ENCODE data around the gene EXD3.

The EXD3 gene

DNA sequence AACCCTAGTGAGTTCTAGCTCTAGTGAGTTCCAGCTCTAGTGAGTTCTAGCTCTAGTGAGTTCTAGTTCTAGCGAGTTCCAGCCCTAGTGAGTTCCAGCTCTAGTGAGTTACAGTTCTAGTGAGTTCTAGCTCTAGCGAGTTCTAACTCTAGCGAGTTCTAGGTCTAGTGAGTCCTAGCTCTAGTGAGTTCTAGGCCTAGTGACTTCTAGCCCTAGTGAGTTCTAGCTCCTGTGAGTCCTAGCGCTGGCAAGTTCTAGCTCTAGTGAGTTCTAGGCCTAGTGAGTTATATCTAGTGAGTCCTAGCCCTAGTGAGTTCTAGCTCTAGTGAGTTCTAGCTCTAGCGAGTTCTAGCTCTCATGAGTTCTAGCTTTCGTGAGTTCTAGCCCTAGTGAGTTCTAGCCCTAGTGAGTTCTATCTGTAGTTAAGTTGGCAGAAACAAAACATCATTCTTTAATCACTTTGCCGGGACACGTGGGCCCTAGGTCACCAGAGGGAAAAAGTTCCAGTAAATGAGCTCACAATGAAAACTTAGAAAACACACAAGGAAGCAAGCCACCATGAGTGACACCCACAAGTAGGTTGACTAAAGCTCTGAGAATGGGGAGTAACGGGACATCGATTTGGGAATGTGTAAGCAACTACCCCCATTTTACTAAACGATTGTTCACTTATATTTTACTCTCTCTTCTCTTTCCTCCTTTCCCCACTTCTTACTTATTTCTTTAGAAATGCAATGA lies 47.5 kb downstream of the EXD3 start:
- DNase-seq: no peak

DNA sequence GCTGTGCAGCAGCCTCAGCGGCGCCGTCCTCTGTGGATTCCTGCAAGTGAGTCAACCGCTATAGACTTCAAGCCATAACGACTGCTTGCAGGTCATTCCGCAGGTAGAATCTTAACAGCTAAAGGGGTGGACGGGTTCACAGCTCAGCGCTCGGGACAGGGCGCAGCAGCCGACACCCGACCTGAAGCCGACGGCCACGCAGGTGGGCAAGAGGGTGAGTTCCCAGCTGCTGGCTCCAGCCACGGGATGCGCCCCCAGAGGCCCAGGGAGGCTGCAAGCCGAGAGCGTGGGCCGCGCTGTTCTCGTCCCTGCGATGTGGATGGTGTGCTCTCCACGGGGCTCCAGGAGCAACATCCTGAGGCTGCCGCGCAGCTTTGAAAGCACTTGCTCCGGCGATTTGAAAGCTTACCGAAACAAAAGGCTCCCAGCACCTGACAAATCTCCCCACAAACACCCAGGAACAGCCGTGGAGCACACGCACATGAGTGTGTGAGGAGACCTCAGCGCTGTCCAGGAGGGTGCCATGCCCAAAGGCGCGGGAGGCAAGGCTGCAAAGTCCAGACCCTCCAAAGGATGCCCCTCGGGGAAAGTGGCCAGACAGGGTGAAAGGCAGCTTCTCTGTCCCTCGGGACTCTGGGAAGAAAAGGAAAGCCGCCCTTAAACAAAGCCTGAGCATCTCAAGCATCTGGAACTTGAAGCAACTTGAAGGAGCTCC lies 48.7 kb downstream of the EXD3 start:
- no peak for DNase-seq

DNA sequence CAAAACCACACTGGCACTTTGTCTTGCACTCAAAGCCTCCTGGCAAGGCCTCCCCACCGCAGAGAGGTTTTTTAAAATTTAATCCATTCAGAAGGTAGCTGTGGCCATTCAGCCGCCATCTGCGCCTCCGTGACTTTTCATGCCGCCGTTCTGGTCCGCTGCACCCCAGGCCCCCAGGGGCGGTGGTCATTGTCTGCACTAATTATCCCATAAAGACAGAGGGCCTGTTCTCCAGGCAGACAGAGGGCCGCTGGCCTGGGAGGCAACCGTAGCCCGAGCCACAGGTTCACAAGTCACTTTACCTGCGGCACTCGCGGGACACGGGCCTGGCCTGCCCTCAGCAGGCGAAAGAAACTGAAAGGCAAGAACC lies 49.4 kb downstream of the EXD3 start:
- DNase-seq: no peak

DNA sequence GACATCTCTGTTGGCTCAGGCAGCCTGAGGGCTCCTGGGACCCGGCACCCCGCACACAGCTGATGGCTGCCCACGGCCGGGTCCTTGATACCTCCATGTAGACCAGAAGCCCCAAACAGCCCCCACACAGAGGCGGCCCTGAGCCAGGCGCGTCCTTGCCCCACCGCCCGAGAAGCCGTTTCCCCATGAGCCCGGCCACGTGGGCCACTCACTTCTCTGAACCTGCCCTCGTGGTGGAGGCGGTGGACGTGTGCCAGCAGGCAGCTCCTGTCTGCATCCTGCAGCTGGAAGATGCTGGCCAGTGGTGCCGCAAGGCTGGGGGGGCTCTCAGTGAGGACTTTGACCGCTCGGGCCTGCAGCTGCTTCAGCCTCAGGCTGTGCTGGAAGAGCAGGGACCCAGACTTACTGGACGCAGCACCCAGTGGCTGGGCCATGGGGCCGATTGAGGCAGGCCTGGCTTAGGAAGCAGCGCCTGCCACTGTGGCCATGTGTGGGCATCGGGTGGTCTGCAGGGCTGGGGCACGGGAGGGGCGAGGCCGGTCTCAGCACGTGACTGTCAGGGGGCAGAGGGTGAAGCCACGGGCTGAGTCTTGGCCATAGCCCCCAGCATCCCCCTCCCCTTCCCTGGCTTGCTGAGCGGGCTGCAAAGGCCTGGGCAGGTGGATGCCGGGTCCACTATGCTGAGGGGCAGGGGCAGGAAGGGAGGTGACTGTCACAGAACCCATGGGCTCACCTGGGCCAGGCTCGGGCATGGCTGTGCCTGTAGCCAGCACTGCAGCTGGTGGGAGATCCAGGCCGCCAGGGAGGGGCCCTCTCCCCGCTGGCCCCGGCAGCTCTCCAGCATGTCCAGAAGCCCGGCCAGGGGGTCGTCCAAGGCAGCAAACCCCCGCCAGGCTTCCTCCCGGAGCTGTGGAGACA lies 50.0 kb downstream of the EXD3 start:
- no peak for DNase-seq

DNA sequence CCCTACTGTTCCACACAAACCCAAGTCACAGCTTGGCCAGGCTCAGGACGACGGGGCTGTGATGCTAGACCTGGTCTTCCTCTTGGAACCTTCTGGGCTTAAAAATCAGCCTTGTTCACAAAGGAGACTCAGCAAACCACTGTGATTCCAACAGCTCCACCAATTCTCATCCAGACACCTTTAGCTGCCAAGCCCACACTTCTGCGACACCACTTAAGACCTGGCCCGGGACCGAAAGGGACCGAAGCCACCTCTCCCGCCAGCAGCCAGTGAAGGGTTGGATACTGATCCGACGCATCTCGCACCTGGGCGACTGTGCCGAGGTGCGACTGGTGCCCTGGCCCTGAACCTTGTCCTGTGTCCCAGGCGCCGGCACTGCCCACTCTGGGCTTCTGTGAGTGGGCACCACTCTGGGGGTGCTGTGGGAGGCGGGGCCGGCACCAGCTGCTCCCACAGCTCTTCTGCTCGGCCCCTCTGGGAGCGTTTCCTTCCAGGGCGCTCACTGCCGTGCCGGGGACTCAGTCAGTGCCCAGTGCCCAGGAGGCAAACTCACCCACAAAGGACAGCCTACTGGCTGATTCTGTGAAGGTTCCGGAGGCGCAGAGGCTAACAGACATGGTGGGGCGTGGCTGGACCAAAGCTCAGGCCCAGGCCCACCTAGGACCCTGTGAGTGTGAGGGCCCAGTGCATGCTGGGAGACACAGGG lies 50.9 kb downstream of the EXD3 start:
- DNase-seq: no peak

DNA sequence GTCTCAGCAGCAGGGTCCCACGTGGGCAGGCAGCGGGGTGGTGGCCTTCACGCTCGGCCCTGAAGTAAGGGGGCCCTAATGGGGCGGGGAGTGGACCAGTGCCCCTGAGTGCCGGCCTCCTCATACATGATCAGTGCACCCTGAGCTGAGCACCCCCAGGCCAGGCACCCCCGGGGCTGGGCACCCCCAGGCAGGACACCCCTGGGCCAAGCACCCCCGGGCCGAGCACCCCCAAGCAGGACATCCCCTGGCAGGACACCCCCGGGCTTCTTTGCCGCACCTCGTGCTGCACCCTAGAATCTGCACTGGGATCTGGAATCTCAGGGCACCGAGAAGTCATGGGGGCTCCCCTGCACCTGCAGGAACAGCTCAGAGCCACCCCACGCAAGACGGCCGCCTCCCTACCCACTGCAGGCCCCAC lies 51.4 kb downstream of the EXD3 start:
- DNase-seq: no peak

DNA sequence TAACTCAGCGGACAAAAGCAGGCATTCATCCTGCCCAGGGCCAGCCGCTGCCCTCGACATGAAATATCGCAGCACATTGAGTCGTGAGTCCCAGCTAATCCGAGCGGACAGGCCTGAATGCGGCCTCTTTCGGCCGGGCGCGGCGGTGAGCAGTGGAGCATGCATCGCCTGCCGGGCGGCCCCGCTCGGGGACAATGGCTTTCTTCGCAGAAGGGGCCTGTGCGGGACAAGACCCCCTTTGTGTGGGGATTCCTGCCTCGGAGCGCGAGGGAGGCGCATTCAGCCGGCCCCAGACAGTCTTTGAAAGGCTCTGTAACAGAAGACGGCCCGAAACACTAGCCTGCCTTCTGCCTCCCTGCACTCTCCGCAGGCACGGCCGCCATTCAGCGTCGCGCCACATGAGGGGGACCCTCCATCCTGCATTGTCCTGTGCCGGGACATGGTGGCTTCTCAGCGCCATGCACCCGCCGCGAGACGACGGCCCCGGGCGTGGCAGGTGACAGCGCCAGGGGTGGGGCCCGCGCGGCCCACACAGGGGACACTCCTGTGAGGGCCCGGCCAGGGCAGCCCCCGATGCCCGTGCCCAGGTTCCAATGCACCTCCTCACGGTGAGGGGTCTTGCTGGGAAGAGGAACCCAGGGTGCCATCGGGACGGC lies 52.0 kb downstream of the EXD3 start:
- DNase-seq: no peak

DNA sequence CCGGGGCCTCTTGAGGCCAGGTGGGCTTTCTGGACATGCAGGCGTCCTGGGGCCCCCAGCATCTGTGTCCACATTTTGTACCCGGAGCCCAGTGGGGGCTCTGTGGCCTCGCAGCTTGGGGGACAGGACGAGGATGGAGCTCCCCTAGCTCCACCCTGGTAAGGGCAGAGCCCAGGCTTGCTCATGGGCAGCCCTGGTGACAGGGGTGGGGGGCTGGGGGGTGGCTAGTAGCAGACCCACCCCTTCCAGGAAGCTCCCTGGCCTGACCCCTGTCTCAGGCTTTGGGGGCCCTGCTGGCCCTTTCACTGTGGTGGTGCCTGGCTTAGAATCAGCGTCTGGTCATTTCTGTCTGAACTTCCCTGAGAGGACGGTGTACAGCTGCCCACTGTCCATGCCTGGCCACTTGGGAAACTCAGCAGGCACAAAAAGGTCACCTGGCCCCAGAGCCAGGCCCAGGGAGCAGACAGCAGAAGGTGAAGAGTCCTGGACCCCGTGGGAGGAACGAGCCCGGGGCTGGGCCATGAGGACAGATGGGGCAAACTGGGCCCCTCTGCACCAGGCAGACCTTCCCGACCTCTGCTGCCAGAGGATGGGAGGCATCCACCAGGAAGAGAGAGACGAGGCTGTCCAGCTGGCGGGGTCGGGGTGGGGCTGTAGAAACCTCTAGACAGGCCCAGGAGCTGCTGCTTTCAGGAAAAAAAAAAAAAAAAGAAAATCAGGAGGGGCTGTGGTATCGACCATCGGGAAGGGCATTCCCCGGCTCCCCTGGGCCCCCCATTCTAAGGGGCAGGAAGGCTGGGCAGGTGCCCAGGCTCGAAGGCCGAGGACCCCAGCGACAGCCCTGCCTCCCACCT lies 52.8 kb downstream of the EXD3 start:
- no peak for DNase-seq

DNA sequence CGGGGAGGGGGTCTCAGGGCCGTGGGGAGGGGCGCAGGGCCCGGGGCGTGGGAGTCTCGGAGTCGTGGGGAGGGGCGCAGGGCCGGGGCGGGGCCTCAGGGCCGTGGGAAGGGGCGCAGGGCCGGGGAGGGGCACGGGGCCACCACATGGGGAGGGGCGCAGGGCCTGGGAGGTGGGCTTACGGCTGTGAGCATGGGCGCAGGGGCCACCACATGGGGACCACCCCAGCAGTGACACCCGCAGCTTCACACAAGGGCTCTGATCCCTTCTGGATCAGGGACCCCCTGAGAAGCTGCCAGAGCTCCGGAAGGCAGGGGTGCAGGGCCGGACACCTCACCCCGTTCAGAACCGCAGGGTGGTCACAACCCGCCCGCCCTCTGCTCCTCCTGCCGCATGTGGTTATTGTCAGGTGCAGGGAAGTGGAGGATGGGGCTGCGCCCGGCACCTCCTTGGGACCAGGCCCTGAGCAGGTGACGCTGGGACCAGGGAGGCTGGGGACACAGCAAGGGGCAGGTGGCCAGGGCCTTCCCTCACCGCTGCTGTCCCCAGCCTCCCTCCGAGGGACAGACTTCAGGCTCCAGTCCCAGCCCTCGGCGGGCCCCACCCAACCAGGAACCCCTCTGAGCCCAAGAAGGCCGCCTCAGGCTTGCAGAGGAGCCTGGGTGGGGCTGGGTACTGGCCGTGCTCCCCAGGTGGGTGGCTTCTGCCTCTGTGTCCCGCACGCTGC lies 53.7 kb downstream of the EXD3 start:
- no peak for DNase-seq

DNA sequence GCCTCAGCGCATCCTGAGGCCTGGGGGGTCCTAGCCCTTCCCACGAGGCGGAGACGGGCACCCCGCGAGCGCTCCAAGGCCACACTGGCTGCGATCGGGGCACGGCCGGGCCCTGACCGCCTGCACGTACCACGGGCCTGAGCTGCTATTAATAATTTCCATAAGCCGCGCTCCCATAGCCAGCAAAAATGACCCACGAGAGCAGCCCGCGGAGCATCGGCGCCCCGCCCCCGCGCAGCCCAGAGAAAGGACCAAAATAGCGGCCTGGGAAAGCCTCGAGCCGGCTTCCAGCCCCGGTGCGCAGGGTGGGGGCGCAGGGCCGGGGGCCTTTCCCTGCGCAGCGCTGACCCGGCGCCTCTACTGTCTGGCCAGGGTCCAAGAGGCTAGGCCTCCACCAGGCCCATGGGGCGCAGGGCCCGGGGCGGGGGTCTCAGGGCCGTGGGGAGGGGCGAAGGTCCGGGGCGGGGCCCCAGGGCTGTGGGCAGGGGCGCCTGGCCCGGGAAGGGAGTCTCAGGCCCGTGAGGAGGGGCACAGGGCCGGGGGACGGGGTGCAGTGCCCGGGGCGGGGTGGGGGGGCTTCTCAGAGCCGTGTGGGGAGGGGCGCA lies 54.4 kb downstream of the EXD3 start:
- DNase-seq: no peak

DNA sequence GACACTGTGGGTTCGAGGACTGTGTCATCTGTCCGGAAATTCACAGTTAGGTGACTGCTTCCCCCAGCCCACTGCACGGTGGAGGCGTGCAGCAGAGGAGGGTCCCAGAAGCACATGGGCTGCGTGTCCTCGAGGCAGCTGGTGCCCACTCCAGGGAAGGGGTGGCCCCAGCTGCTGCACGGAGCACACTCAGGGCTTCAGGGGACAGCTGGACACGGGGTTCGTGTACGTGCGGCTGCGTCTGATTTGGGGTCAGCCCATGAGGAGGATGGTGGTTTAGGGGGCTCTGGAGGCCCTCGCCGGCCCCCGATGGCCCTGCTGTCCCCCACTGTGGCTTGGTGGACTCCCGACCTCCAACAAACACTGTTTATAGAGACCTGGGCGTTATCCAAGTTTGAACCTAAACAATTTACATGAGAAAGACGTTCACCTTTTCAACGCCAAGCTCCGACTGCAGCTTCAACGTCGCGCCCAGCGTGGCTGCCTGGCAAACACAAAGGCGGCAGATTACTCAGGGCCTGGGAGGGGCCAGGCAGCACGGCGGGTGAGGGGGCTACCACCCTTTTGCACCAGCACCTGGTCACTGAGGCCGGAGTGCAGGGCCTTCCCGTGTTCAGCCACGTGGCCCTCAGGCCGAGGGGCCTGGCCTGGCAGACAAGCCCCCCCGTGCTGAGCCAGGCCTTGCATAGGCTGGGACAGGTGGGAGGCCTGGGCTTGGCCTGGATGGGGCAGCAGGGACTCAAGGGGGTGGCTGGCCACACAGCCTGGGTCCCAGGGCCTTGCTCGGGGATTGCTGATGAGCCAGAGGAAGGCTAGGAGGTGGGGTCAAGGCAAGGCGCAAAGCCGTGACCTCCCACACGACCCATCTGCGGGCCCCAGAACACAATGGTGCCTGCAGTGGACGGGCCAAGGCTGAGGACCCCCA lies 55.2 kb downstream of the EXD3 start:
- DNase-seq: no peak

DNA sequence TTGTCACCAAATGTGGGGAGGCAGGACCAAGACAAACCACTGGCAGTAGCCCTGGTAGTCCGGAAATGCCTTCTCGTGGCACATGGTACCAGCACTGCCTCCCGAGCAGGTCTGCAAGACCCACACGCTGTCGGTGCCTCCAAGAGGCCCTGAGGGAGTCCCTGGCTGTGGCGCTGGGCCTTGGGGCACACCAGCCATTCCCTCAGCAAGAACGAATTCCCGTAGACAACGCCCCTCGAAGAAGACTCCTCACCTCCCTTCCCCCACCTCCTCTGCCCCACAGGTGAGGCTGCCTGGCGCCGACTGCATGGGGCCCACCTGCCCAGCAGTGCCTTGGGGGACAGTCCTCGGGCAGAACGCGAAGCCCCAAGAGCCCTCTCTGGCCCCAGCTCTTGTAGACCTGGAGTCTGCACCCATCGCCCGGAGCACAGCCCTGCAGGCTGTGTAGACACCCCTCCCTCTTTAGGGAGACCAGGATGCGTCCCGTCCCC lies 56.0 kb downstream of the EXD3 start:
- no peak for DNase-seq

DNA sequence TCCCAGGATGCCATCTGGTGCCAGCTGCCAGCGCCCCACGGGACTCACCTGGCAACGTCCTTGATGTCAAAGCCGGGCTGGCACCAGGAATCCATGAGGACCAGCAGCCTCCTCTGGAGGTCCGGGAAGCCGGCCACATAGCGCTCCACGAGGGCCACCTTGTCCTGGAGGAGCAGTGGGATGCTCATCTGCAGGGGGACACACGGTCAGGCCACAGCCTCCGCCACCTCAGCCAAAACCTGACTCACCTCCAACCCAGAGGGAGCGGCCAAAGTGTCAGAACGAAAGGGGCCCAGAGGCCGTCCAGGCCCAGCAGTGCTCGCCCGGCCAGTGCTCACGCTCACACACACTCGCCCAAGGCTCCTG lies 56.5 kb downstream of the EXD3 start:
- no peak for DNase-seq

DNA sequence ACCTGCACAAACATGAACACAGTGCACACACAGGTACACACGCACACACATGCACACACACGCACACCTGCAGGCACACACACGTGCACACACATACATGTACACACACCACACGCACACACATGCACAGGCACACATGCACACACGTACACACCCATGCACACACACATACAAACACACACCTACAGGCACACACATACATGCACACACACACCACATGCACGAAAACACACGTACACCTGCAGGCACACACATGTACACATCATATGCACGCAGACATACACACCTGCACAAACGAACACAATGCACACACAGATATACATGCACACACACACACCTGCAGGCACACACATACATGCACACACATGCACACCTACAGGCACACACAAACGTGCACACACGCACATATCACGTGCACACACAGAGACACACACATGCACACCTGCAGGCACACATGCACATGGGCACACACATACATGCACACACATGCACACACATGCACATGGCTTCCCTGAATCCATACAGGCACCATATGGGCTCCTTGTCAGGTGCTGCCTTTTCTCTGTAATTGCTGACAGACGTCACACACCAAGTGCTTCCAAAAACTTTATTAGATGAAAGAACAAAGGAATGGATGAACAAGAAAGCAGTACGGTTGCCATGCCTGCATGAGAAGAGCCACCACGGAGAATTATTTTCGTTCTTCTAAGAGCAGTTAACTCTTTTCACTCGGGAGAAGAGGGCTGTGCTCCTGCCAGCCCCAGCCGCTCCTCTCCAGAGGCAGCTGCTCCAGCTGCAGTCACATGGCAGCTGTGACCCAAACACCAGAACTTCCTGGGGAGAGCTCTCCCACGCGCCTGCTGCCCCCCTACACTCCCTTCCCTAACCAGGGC lies 57.2 kb downstream of the EXD3 start:
- no peak for DNase-seq

DNA sequence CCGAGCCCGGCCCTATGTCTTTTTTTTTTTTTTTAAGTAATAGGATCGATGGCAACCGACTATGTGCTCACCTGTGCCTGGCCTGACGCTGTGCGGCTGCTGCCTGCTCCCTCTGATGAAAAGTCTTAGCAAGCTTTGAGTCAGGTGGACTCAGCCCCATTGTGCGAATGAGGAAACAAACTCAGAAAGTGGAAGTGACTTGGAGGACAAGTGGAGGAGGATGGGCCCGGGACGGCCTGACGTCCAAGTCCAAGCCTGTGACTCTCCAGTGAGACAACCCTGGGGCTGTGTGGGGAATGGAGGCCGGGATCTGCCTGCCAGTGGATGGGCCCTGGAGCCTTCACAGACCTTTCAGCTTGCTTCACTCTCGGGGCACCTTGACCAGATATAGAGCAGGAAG lies 57.9 kb downstream of the EXD3 start:
- DNase-seq: peak; percentile 56

DNA sequence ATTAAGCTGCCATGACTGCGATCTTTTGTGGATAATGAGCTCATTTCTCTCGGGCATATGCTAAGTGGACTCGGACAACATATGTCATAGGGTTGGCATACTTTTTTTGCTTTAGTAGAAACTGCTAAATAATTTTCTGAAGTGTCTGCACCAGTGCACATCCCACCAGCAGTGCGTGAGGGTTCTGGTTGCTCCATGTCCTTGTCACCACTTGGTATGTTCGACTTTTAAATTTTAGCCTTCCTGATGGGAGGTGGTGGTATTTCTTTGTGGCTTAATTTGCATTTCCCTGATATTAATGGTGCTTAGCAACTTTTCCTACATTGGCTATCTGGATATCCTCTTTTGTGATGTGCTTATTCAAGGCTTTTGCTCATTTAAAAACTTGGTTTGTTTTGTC lies 63.1 kb downstream of the EXD3 start:
- no peak for DNase-seq

DNA sequence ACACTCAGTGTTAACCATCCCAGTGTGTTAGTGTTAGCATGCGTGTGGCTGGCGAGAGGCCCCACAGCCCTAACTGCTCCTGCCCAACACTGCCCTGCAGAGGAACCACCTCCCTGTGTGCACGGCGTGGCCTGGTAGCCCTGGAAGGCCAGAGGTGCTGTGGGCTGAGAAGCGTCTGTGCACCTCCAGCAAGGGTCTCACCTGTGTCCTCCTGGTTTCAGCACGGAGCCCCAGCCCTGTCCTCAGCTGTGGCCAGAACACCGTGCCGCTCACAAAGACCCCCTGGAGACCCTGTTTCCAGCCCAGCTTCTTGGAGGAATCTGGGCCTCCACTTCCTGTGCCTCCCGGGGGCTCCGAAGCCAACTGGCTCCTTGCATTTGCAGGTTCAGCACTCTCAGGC lies 64.8 kb downstream of the EXD3 start:
- no peak for DNase-seq

DNA sequence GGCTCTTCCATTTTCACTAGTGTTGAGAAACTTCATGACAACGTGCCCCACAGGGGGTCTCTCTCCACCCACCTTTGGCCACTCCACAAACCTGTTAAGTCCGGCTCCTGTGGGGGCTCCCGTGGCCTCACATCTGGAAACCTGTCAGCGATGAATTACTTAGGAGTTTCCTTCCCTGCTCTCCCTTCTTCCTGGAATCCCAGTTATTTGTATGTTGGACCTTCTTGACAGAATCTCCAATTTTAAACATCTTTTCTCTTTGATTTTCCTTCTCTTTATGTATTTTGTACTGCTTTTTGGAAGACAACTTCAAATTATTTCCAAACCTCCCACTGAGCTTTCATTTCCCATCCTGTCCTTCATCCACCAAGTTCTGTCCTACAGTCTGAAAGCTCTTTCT lies 65.8 kb downstream of the EXD3 start:
- DNase-seq: no peak
